Measurements from ENCODE around the gene SENP1. TPM values are rescaled to one million over a fixed set of nuclear protein-coding genes. Genes with fewer than 3 reads are reported as not detected.
A peak's percentile ranks its signal among the peaks of the same experiment; 100 is the strongest.

Gene SENP1
- total and polyA plus RNA-seq, 4 donors: 3.5 to 30.8 (median 12.9) TPM

- no peaks in the 10 kb centered on the region for H3K27me3 ChIP-seq (ENCODE audit: control insufficient read depth in 3 of 3, insufficient read depth in 3 of 3, low read length in 2 of 3)
- no peaks in the 10 kb centered on the region for H3K9me3 ChIP-seq (ENCODE audit: control insufficient read depth in 4 of 4, insufficient read depth in 3 of 4, low read length in 3 of 4)
- ATAC-seq (ENCODE audit: insufficient read depth, low FRiP score) (no peak), DNase-seq (peak in 1 of 3 donors; percentile 30)
- H3K36me3 ChIP-seq (ENCODE audit: control insufficient read depth in 4 of 4, insufficient read depth in 4 of 4, low read length in 4 of 4): no peaks in the 10 kb centered on the region
- TF ChIP-seq CTCF (IDR thresholded peaks at IDR 0.05; ENCODE audit: control extremely low read depth, extremely low read depth): no peak
- H3K4me1 ChIP-seq (ENCODE audit: control insufficient read depth in 5 of 5, insufficient read depth in 5 of 5, low read length in 5 of 5): peaks cover 0 to 8% (median 0%) of the 10 kb centered on the region in 5 donors
- no peak overlapping the region for H3K9ac ChIP-seq (ENCODE audit: insufficient read depth in 1 of 2, low read length in 2 of 2)
- no peak overlapping the region for H3K4me3 ChIP-seq
- 46 to 52% methylated on average over 5 of the region's 5 CpGs for WGBS, 2 donors
- no peak overlapping the region for H3K27ac ChIP-seq (ENCODE audit: low read depth in 1 of 2, low read length in 1 of 2)
These were observed 77.1 kb downstream of the SENP1 start for GRCh38 chr12:48028541-48029431.

- no peak overlapping the region for H3K4me3 ChIP-seq
- no peak for TF ChIP-seq CTCF (IDR thresholded peaks at IDR 0.05; ENCODE audit: control extremely low read depth, extremely low read depth)
- H3K9ac ChIP-seq (ENCODE audit: insufficient read depth in 1 of 2, low read length in 2 of 2): no peak overlapping the region
- peaks cover 0 to 3% (median 0%) of the 10 kb centered on the region in 3 donors for H3K27me3 ChIP-seq (ENCODE audit: control insufficient read depth in 3 of 3, insufficient read depth in 3 of 3, low read length in 2 of 3)
- WGBS, 2 donors: 69 to 76% methylated on average over 18 of the region's 18 CpGs
- peaks cover 0 to 16% (median 4%) of the 10 kb centered on the region in 5 donors for H3K4me1 ChIP-seq (ENCODE audit: control insufficient read depth in 5 of 5, insufficient read depth in 5 of 5, low read length in 5 of 5)
- ATAC-seq (ENCODE audit: insufficient read depth, low FRiP score) (no peak), DNase-seq (no peak)
- H3K27ac ChIP-seq (ENCODE audit: low read depth in 1 of 2, low read length in 1 of 2): no peak overlapping the region
- H3K36me3 ChIP-seq (ENCODE audit: control insufficient read depth in 4 of 4, insufficient read depth in 4 of 4, low read length in 4 of 4): no peaks in the 10 kb centered on the region
- H3K9me3 ChIP-seq (ENCODE audit: control insufficient read depth in 4 of 4, insufficient read depth in 3 of 4, low read length in 3 of 4): no peaks in the 10 kb centered on the region
These were observed 78.5 kb downstream of the SENP1 start for GRCh38 chr12:48027183-48028002.

GRCh38 chr12:48026060-48026827, 79.6 kb downstream of the SENP1 start:
- no peak for TF ChIP-seq CTCF (IDR thresholded peaks at IDR 0.05; ENCODE audit: control extremely low read depth, extremely low read depth)
- Histone ChIP-seq H3K36me3 (ENCODE audit: control insufficient read depth in 4 of 4, insufficient read depth in 4 of 4, low read length in 4 of 4) (no peaks in the 10 kb centered on the region), H3K4me1 (ENCODE audit: control insufficient read depth in 5 of 5, insufficient read depth in 5 of 5, low read length in 5 of 5) (peaks cover 0 to 23% (median 6%) of the 10 kb centered on the region in 5 donors), H3K9me3 (ENCODE audit: control insufficient read depth in 4 of 4, insufficient read depth in 3 of 4, low read length in 3 of 4) (no peaks in the 10 kb centered on the region), H3K4me3 (no peak overlapping the region), H3K9ac (ENCODE audit: insufficient read depth in 1 of 2, low read length in 2 of 2) (no peak overlapping the region), H3K27ac (ENCODE audit: low read depth in 1 of 2, low read length in 1 of 2) (no peak overlapping the region), H3K27me3 (ENCODE audit: control insufficient read depth in 3 of 3, insufficient read depth in 3 of 3, low read length in 2 of 3) (peaks cover 0 to 3% (median 0%) of the 10 kb centered on the region in 3 donors)
- DNase-seq (no peak), ATAC-seq (ENCODE audit: insufficient read depth, low FRiP score) (no peak)
- WGBS, 2 donors: 85 to 87% methylated on average over 7 of the region's 7 CpGs
